A673 (cell line): ENCODE data around the gene DDAH1. TPM values are rescaled to one million over a fixed set of nuclear protein-coding genes. Genes with fewer than 3 reads are reported as not detected.

Experiments used
- BruUV-seq: library from RNA; stranded (reverse); fragments of 400-500 nt; replicated peaks from 2 replicates; lab custom pipeline; 2021; lab: Mats Ljungman, UMichigan
- CTCF ChIA-PET: fragments of 300-600 bp; sonication (Branson Sonifier 250); formaldehyde crosslinking; loops from one replicate; lab custom pipeline; 2022; ENCODE audit warnings: antibody characterized with exemption; lab: Charles Lee
- POLR2A ChIA-PET: fragments of 300-600 bp; sonication (Branson Sonifier 250); formaldehyde crosslinking; loops from one replicate; lab custom pipeline; 2022; ENCODE audit warnings: antibody characterized with exemption; ENCODE audit not compliant: low non-redundant PET; lab: Charles Lee
- DNase-seq: peaks from one replicate; pipeline ENCODE4 v3.0.0-alpha.2; 2015; ENCODE audit warnings: low spot score
- H3K27ac ChIP-seq: fragments of 200-600 bp; sonication (generic); 2 replicates; pipeline ENCODE4 v1.5.1; 2016; ENCODE audit warnings: mixed run types, low read depth, mild to moderate bottlenecking, mixed read lengths, antibody characterized with exemption, low read length; ENCODE audit not compliant: poor library complexity, severe bottlenecking
- H3K27me3 ChIP-seq: fragments of 200-600 bp; sonication (generic); replicated peaks from 2 replicates; pipeline ENCODE4 v1.6.1; 2017; ENCODE audit warnings: mixed run types, low read depth, mild to moderate bottlenecking, mixed read lengths, antibody characterized with exemption, low read length; ENCODE audit not compliant: insufficient read depth, poor library complexity
- H3K36me3 ChIP-seq: fragments of 200-600 bp; sonication (generic); 2 replicates; pipeline ENCODE4 v1.6.1; 2016; ENCODE audit warnings: mixed run types, mild to moderate bottlenecking, mixed read lengths, antibody characterized with exemption, low read length; ENCODE audit not compliant: insufficient read depth, poor library complexity, severe bottlenecking
- H3K4me1 ChIP-seq: fragments of 200-600 bp; sonication (generic); 2 replicates; pipeline ENCODE4 v1.6.1; 2017; ENCODE audit warnings: mixed run types, mild to moderate bottlenecking, mixed read lengths, antibody characterized with exemption, low read length; ENCODE audit not compliant: insufficient read depth, poor library complexity, severe bottlenecking
- H3K4me3 ChIP-seq: fragments of 200-600 bp; sonication (generic); 2 replicates; pipeline ENCODE4 v1.5.1; 2016; ENCODE audit warnings: low read depth, mixed run types, mild to moderate bottlenecking, mixed read lengths, low read length; ENCODE audit not compliant: poor library complexity, severe bottlenecking
- H3K9me3 ChIP-seq: fragments of 200-600 bp; sonication (generic); 2 replicates; pipeline ENCODE4 v1.6.1; 2016; ENCODE audit warnings: mixed run types, low read depth, mild to moderate bottlenecking, mixed read lengths, antibody characterized with exemption, low read length; ENCODE audit not compliant: poor library complexity, severe bottlenecking
- CTCF ChIP-seq: fragments of 300-800, 200-600 bp; sonication (generic); conservative IDR thresholded peaks from 2 replicates; pipeline ENCODE4 v1.5.1; 2017; ENCODE audit warnings: low read depth, mild to moderate bottlenecking, antibody characterized with exemption, low read length, moderate library complexity, mixed read lengths
- EZH2 ChIP-seq: fragments of 200-600 bp; sonication (generic); IDR thresholded peaks from 2 replicates; pipeline ENCODE4 v1.6.1; 2017; ENCODE audit warnings: borderline replicate concordance, low read depth, mild to moderate bottlenecking, mixed read lengths, antibody characterized with exemption, low read length; ENCODE audit not compliant: poor library complexity, severe bottlenecking
- intact Hi-C: fragments of 100-400 bp; cut with micrococcal nuclease; formaldehyde crosslinking; loops from one replicate; pipeline ENCODE4 v1.10.0; 2022; ENCODE audit not compliant: unreplicated experiment
- total RNA-seq: library from RNA; stranded (reverse); gene quantifications from 2 replicates; pipeline ENCODE4 v1.2.3, GENCODE V29; 2021

The DDAH1 gene
- total RNA-seq, 1 experiment from 2014 or later = 32.5 TPM

- DNase-seq = no peak
- no peak for TF ChIP-seq EZH2
- TF ChIP-seq CTCF = no peak
- POLR2A ChIA-PET = interaction anchor here (0.6 kb wide), 1 partner anchor 63 kb away, joined by 11 read pairs; no protein-coding TSS in a partner anchor
- Histone ChIP-seq H3K27me3 (no peaks in the 10 kb centered on the region), H3K27ac (no peak overlapping the region), H3K9me3 (no peaks in the 10 kb centered on the region), H3K4me3 (no peak overlapping the region), H3K36me3 (no peaks in the 10 kb centered on the region), H3K4me1 (peaks cover 55% of the 10 kb centered on the region)
- CTCF ChIA-PET = no interaction called here
- intact Hi-C loops = no loop called here
- no TSS peak for BruUV-seq
These were observed 88.6 kb downstream of the DDAH1 start for GRCh38 chr1:85376356-85376755.

GRCh38 chr1:85375493-85375892, 89.5 kb downstream of the DDAH1 start:
- POLR2A ChIA-PET = no interaction called here

GRCh38 chr1:85374160-85374559, 90.8 kb downstream of the DDAH1 start:
- Histone ChIP-seq H3K4me3 (no peak overlapping the region), H3K9me3 (no peaks in the 10 kb centered on the region), H3K4me1 (peaks cover 68% of the 10 kb centered on the region), H3K27me3 (no peaks in the 10 kb centered on the region), H3K36me3 (no peaks in the 10 kb centered on the region), H3K27ac (peak overlapping the region; percentile 68)
- no peak for TF ChIP-seq CTCF
- TF ChIP-seq EZH2 = no peak
- ChIA-PET POLR2A (no interaction called here), CTCF (no interaction called here)
- intact Hi-C loops = no loop called here
- no TSS peak for BruUV-seq
- DNase-seq = no peak

More at GRCh38 chr1:85375493-85375892, 89.5 kb downstream of the DDAH1 start:
- CTCF ChIA-PET = no interaction called here
- intact Hi-C loops = no loop called here
- no TSS peak for BruUV-seq
- no peaks in the 10 kb centered on the region for H3K27me3 ChIP-seq
- H3K4me3 ChIP-seq = no peak overlapping the region
- H3K27ac ChIP-seq = no peak overlapping the region
- H3K4me1 ChIP-seq = peaks cover 64% of the 10 kb centered on the region
- H3K36me3 ChIP-seq = no peaks in the 10 kb centered on the region
- no peak for DNase-seq
- H3K9me3 ChIP-seq = no peaks in the 10 kb centered on the region
- TF ChIP-seq CTCF (no peak), EZH2 (no peak)
